ENCODE data around the gene ATF3. TPM values are rescaled to one million over a fixed set of nuclear protein-coding genes. Genes with fewer than 3 reads are reported as not detected.
A peak's percentile ranks its signal among the peaks of the same experiment; 100 is the strongest.

The ATF3 gene
- total RNA-seq, 1 experiment from 2014 or later = 10.2 TPM

DNA sequence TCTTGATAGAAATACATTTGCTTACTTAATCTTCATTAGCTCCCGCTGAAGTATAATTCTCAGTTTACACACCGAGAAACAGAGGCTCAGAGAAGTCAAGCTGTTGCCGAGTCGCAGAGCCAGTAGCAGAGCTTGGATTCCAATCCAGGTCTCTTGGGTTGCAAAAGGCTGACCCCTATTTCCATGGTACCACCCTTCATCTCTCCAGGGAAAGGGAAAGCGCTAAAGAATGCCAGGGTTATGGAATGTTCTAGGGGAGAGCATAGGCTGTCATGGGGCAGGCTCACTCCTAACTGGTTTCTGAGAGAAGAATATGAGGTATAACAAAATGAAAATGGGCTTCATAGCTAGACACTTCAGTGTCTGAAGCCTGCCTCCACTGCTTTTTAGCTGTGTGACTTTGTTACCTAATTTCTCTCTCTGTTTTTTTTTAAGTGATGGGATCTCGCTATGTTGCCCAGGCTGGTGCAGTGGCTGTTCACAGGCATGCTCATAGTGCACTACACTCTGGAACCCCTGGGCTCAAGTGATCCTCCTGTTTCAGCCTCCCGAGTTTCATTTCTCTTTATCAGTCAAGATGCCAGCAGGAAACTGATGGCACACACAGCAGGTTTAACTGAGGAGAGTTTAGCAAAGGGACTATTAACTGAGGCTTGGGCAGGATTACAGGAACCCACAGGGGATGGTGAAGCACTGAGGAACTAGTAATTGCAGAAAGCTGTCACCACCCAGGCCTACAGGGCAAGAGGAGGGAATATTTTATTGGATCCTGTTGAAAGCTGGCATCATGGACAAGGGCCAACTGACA, 25.5 kb upstream of the ATF3 start:
- TF ChIP-seq EZH2 (IDR thresholded peaks at IDR 0.05; ENCODE audit: low read depth) (no peak), CTCF (conservative IDR thresholded peaks at IDR 0.05) (no peak)
- intact Hi-C loops (cut with micrococcal nuclease; ENCODE audit: unreplicated experiment) = no loop called here
- no peaks in the 10 kb centered on the region for H3F3A ChIP-seq (ENCODE audit: insufficient read depth, low read depth)

DNA sequence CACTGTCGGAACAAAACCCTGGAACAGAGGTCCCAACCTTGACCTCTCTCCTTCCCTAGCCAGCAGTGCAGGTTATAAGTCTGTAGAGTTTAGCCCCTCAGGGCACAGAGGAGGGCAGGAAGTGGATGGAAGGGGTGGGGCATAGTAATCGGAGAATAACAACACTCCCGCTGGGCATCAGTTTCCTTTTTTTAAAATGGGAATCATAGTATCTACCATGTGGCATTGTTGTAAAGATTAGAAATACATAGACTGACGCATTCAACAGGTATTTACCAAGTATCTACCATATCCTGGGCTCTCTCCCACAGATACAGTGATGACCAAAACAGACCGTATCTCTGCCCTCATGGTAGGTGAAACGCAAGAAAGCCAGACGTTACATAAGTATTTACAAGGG, 24.9 kb upstream of the ATF3 start:
- H3K4me3 ChIP-seq = no peak overlapping the region
- no peaks in the 10 kb centered on the region for H3K4me1 ChIP-seq (replicated peaks; ENCODE audit: insufficient read depth)
- intact Hi-C loops (cut with micrococcal nuclease; ENCODE audit: unreplicated experiment) = no loop called here
- no TSS peak for BruUV-seq (replicated peaks)
- ChIA-PET CTCF (no interaction called here), POLR2A (ENCODE audit: unreplicated experiment) (no interaction called here)
- no peaks in the 10 kb centered on the region for H3K36me3 ChIP-seq (ENCODE audit: low read depth)
- no peaks in the 10 kb centered on the region for H3K9me3 ChIP-seq (ENCODE audit: insufficient read depth, low read depth)
- H3K9me2 ChIP-seq (ENCODE audit: insufficient read depth) = no peaks in the 10 kb centered on the region
- no peak overlapping the region for H2AFZ ChIP-seq
- no peak overlapping the region for H3K4me2 ChIP-seq
- DNase-seq = peak; percentile 40 to 59
- no peaks in the 10 kb centered on the region for H3F3A ChIP-seq (ENCODE audit: insufficient read depth, low read depth)
- H3K27me3 ChIP-seq (ENCODE audit: insufficient read depth, low read depth) = no peaks in the 10 kb centered on the region
- no peaks in the 10 kb centered on the region for H3K79me2 ChIP-seq (ENCODE audit: low read depth)
- no peak overlapping the region for H3K27ac ChIP-seq
- H4K20me1 ChIP-seq (ENCODE audit: insufficient read depth) = no peaks in the 10 kb centered on the region
- TF ChIP-seq CTCF (conservative IDR thresholded peaks at IDR 0.05) = no peak
- TF ChIP-seq EZH2 (IDR thresholded peaks at IDR 0.05; ENCODE audit: low read depth) = no peak

More for the DNA sequence above, 25.5 kb upstream of the ATF3 start:
- BruUV-seq (replicated peaks) = no TSS peak
- no peaks in the 10 kb centered on the region for H3K4me1 ChIP-seq (replicated peaks; ENCODE audit: insufficient read depth)
- no peaks in the 10 kb centered on the region for H3K27me3 ChIP-seq (ENCODE audit: insufficient read depth, low read depth)
- no peaks in the 10 kb centered on the region for H3K36me3 ChIP-seq (ENCODE audit: low read depth)
- no peak overlapping the region for H3K4me3 ChIP-seq
- no peak overlapping the region for H3K27ac ChIP-seq
- H2AFZ ChIP-seq = no peak overlapping the region
- H3K9me3 ChIP-seq (ENCODE audit: insufficient read depth, low read depth) = no peaks in the 10 kb centered on the region
- POLR2A ChIA-PET (ENCODE audit: unreplicated experiment) = interaction anchor here (0.6 kb wide), 1 partner anchor 21 kb away, joined by 4 read pairs; no protein-coding TSS in a partner anchor
- CTCF ChIA-PET = no interaction called here
- H3K9me2 ChIP-seq (ENCODE audit: insufficient read depth) = no peaks in the 10 kb centered on the region
- no peak for DNase-seq
- H4K20me1 ChIP-seq (ENCODE audit: insufficient read depth) = no peaks in the 10 kb centered on the region
- no peaks in the 10 kb centered on the region for H3K79me2 ChIP-seq (ENCODE audit: low read depth)
- no peak overlapping the region for H3K4me2 ChIP-seq

GRCh38 chr1:212584092-212584886, 24.3 kb upstream of the ATF3 start:
- H3K4me3 ChIP-seq = no peak overlapping the region
- no peaks in the 10 kb centered on the region for H3K27me3 ChIP-seq (ENCODE audit: insufficient read depth, low read depth)
- no peaks in the 10 kb centered on the region for H3K9me3 ChIP-seq (ENCODE audit: insufficient read depth, low read depth)
- DNase-seq = no peak
- H3K79me2 ChIP-seq (ENCODE audit: low read depth) = no peaks in the 10 kb centered on the region
- CTCF ChIA-PET = interaction anchor here (0.6 kb wide), 1 partner anchor 22 kb away, joined by 3 read pairs; no protein-coding TSS in a partner anchor
- no peaks in the 10 kb centered on the region for H3K9me2 ChIP-seq (ENCODE audit: insufficient read depth)
- intact Hi-C loops (cut with micrococcal nuclease; ENCODE audit: unreplicated experiment) = no loop called here
- H3K4me2 ChIP-seq = no peak overlapping the region
- no peaks in the 10 kb centered on the region for H4K20me1 ChIP-seq (ENCODE audit: insufficient read depth)
- H3K36me3 ChIP-seq (ENCODE audit: low read depth) = no peaks in the 10 kb centered on the region
- no peak overlapping the region for H3K27ac ChIP-seq
- TF ChIP-seq CTCF (conservative IDR thresholded peaks at IDR 0.05) (no peak), EZH2 (IDR thresholded peaks at IDR 0.05; ENCODE audit: low read depth) (no peak)
- no TSS peak for BruUV-seq (replicated peaks)
- H2AFZ ChIP-seq = no peak overlapping the region
- no peaks in the 10 kb centered on the region for H3K4me1 ChIP-seq (replicated peaks; ENCODE audit: insufficient read depth)
- H3F3A ChIP-seq (ENCODE audit: insufficient read depth, low read depth) = no peaks in the 10 kb centered on the region
- POLR2A ChIA-PET (ENCODE audit: unreplicated experiment) = no interaction called here
